OCI-LY7 (cell line): ENCODE data around the gene WDR44. TPM values are rescaled to one million over a fixed set of nuclear protein-coding genes. Genes with fewer than 3 reads are reported as not detected.

Experiments used
- BruUV-seq: library from RNA; stranded (reverse); fragments of 400-500 nt; replicated peaks from 2 replicates; lab custom pipeline; 2021; lab: Mats Ljungman, UMichigan
- CTCF ChIA-PET: fragments of 300-600 bp; sonication (Branson Sonifier 250); formaldehyde crosslinking; loops from one replicate; lab custom pipeline; 2022; ENCODE audit warnings: antibody characterized with exemption; ENCODE audit not compliant: unreplicated experiment; lab: Charles Lee
- POLR2A ChIA-PET: fragments of 300-600 bp; sonication (Branson Sonifier 250); formaldehyde crosslinking; loops from one replicate; lab custom pipeline; 2022; ENCODE audit warnings: antibody characterized with exemption; lab: Charles Lee
- DNase-seq: peaks from one replicate; pipeline ENCODE4 v3.0.0-alpha.2; 2015; ENCODE audit warnings: low spot score
- H2AFZ ChIP-seq: fragments of 200-600 bp; sonication (generic), shearing (Covaris generic); 2 replicates; pipeline ENCODE4 v1.6.1; 2014; ENCODE audit warnings: mild to moderate bottlenecking, antibody characterized with exemption, low read length, moderate library complexity
- H3K27ac ChIP-seq: fragments of 200-600 bp; sonication (generic); 2 replicates; pipeline ENCODE4 v1.5.1; 2014; ENCODE audit warnings: mixed run types, low read depth, mild to moderate bottlenecking, moderate library complexity, low read length, inconsistent platforms; ENCODE audit not compliant: poor library complexity, severe bottlenecking
- H3K36me3 ChIP-seq: fragments of 200-600 bp; sonication (generic); 2 replicates; pipeline ENCODE4 v1.6.1; 2014; ENCODE audit warnings: mild to moderate bottlenecking, antibody characterized with exemption, low read length, moderate library complexity, mixed read lengths; ENCODE audit not compliant: insufficient read depth
- H3K4me1 ChIP-seq: fragments of 200-600 bp; sonication (generic); 2 replicates; pipeline ENCODE4 v1.5.1; 2014; ENCODE audit warnings: mild to moderate bottlenecking, low read length; ENCODE audit not compliant: insufficient read depth, poor library complexity, severe bottlenecking
- H3K4me2 ChIP-seq: fragments of 200-600 bp; sonication (generic); 2 replicates; pipeline ENCODE4 v1.6.1; 2014; ENCODE audit warnings: mild to moderate bottlenecking, low read length
- H3K4me3 ChIP-seq: fragments of 200-600 bp; sonication (generic); 2 replicates; pipeline ENCODE4 v1.5.1; 2014; ENCODE audit warnings: mild to moderate bottlenecking, low read depth, low read length; ENCODE audit not compliant: poor library complexity, severe bottlenecking
- H3K79me2 ChIP-seq: fragments of 200-600 bp; sonication (generic); 2 replicates; pipeline ENCODE4 v1.6.1; 2016; ENCODE audit warnings: low read depth, mild to moderate bottlenecking, low read length, moderate library complexity, mixed read lengths; ENCODE audit not compliant: insufficient read depth
- H3K9me2 ChIP-seq: fragments of 200-600 bp; sonication (generic); 2 replicates; pipeline ENCODE4 v1.6.1; 2016; ENCODE audit warnings: mild to moderate bottlenecking, low read length, mixed read lengths; ENCODE audit not compliant: insufficient read depth
- H3K9me3 ChIP-seq: fragments of 200-600 bp; sonication (generic); 2 replicates; pipeline ENCODE4 v1.6.1; 2014; ENCODE audit warnings: mild to moderate bottlenecking, mixed run types, low read length, mixed read lengths
- H4K20me1 ChIP-seq: fragments of 200-600 bp; sonication (generic); 2 replicates; pipeline ENCODE4 v1.6.1; 2014; ENCODE audit warnings: mild to moderate bottlenecking, antibody characterized with exemption, low read length, moderate library complexity, mixed read lengths; ENCODE audit not compliant: insufficient read depth
- EZH2phosphoT487 ChIP-seq: fragments of 200-600 bp; sonication (generic); IDR thresholded peaks from 2 replicates; pipeline ENCODE4 v1.6.1; 2018; ENCODE audit warnings: low read depth, borderline replicate concordance, mild to moderate bottlenecking, mixed run types, antibody characterized with exemption, low read length, moderate library complexity, mixed read lengths
- intact Hi-C: fragments of 100-400 bp; cut with micrococcal nuclease; formaldehyde crosslinking; loops from one replicate; pipeline ENCODE4 v1.10.0; 2022; ENCODE audit not compliant: unreplicated experiment
- total RNA-seq, 2 experiments: library from RNA; depleted of rRNA in 1 of 2; stranded (reverse); fragments of >200 nt in 1 of 2; shearing (Covaris generic) in 1 of 2; gene quantifications; 2 replicates each; pipeline ENCODE4 v1.2.3, GENCODE V29; 2014 to 2022
- TF ChIP-seq, protein P1 (sequence below): fragments of 200-600 bp; sonication (generic); conservative IDR thresholded peaks from 2 replicates; pipeline ENCODE4 v1.5.1; 2014; ENCODE audit warnings: mild to moderate bottlenecking, antibody characterized with exemption, low read length, moderate library complexity, mixed read lengths

Gene WDR44
- total RNA-seq, 2 experiments from 2014 or later: 9.3 to 9.9 TPM

- peaks cover 31% of the 10 kb centered on the region for H3K4me1 ChIP-seq
- no TSS peak for BruUV-seq
- peak; percentile 54 for DNase-seq
- intact Hi-C loops: loop anchor here (2.0 to 10.0 kb wide), 3 partner anchors 134 to 258 kb away; partner anchors contain the start of gene DOCK11
- CTCF ChIA-PET: no interaction called here
- POLR2A ChIA-PET: interaction anchor here (0.6 kb wide), 1 partner anchor 128 kb away, joined by 4 read pairs; no protein-coding TSS in a partner anchor
- peaks cover 46% of the 10 kb centered on the region for H3K79me2 ChIP-seq
- H2AFZ ChIP-seq: peak overlapping the region; percentile 93; the same call in 1 of the 2 replicates
- no peaks in the 10 kb centered on the region for H3K9me3 ChIP-seq
- H3K9me2 ChIP-seq: no peaks in the 10 kb centered on the region
- TF ChIP-seq, protein P1, sequence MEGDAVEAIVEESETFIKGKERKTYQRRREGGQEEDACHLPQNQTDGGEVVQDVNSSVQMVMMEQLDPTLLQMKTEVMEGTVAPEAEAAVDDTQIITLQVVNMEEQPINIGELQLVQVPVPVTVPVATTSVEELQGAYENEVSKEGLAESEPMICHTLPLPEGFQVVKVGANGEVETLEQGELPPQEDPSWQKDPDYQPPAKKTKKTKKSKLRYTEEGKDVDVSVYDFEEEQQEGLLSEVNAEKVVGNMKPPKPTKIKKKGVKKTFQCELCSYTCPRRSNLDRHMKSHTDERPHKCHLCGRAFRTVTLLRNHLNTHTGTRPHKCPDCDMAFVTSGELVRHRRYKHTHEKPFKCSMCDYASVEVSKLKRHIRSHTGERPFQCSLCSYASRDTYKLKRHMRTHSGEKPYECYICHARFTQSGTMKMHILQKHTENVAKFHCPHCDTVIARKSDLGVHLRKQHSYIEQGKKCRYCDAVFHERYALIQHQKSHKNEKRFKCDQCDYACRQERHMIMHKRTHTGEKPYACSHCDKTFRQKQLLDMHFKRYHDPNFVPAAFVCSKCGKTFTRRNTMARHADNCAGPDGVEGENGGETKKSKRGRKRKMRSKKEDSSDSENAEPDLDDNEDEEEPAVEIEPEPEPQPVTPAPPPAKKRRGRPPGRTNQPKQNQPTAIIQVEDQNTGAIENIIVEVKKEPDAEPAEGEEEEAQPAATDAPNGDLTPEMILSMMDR: peak; percentile 44; the same call in 1 of the 2 replicates
- TF ChIP-seq EZH2phosphoT487: no peak
- H3K36me3 ChIP-seq: no peaks in the 10 kb centered on the region
- H4K20me1 ChIP-seq: peaks cover 9% of the 10 kb centered on the region; the same call in 1 of the 2 replicates
- H3K4me3 ChIP-seq: peak overlapping the region; percentile 93
- peak overlapping the region; percentile 97 for H3K4me2 ChIP-seq
- peak overlapping the region; percentile 79 for H3K27ac ChIP-seq
Measured at GRCh38 chrX:118346258-118347094, 570 bp downstream of the WDR44 start.

DNA sequence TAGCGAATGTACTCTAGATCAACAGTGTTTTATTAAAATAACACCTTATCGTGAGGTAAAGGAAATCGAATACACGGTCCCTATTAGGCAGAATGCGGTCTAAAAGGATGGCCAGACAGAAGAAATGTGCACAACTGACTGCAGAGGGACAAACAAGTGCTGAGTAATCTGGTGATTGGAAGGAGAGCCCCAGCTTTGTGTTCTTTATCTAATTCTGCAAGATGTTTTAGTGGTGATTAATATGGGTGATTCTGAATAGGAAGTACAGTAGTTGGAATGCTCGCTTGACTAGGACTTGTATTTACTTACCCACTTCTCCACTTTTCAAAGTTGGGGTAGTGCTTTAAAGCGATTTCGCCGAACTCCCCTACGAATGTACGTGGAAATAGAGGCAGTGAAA lies 1.2 kb downstream of the WDR44 start:
- Histone ChIP-seq H3K4me2 (peak overlapping the region; percentile 97), H2AFZ (peak overlapping the region; percentile 93; the same call in 1 of the 2 replicates), H3K9me3 (no peaks in the 10 kb centered on the region), H3K79me2 (peaks cover 47% of the 10 kb centered on the region), H3K27ac (peak overlapping the region; percentile 79), H3K36me3 (no peaks in the 10 kb centered on the region), H3K4me3 (peak overlapping the region; percentile 93), H3K9me2 (no peaks in the 10 kb centered on the region), H4K20me1 (peaks cover 9% of the 10 kb centered on the region; the same call in 1 of the 2 replicates), H3K4me1 (peaks cover 31% of the 10 kb centered on the region)
- TF ChIP-seq EZH2phosphoT487: no peak
- TF ChIP-seq, protein P1: no peak
- BruUV-seq: TSS peak; percentile 53
- intact Hi-C loops: loop anchor here (2.0 to 10.0 kb wide), 3 partner anchors 135 to 258 kb away; partner anchors contain the start of gene DOCK11
- ChIA-PET POLR2A (interaction anchor here (0.9 kb wide), 1 partner anchor 9 kb away, joined by 4 read pairs; no protein-coding TSS in a partner anchor), CTCF (no interaction called here)
- DNase-seq: no peak
